OCI-LY1 (cell line): ENCODE results near the gene SDK2.

ENCODE experiments used
- CTCF ChIP-seq: fragments of 200-600 bp; sonication (generic), shearing (Covaris generic); IDR thresholded peaks from 2 replicates; pipeline ENCODE4 v1.5.1; 2017; ENCODE audit warnings: mild to moderate bottlenecking, antibody characterized with exemption, low read length, moderate library complexity, mixed read lengths
- EZH2 ChIP-seq: fragments of 200-600 bp; sonication (generic), shearing (Covaris generic); IDR thresholded peaks from 2 replicates; pipeline ENCODE4 v1.8.0; 2017; ENCODE audit warnings: borderline replicate concordance, mixed run types, mild to moderate bottlenecking, antibody characterized with exemption, low read length, moderate library complexity, mixed read lengths

GRCh38 chr17:73444021-73444420 is 200.2 kb downstream of the SDK2 start:
- TF ChIP-seq EZH2 (no peak), CTCF (no peak)
